HK-2 (cell line): ENCODE measurements around the gene SPOP.
"Not testable (repeated sequence)": the region's sequence is repeated elsewhere in the genome, so short reads cannot be mapped to it uniquely, and the experiment has no call there.

Experiments used
- DNase-seq: peaks from one replicate; pipeline ENCODE4 v3.0.0-alpha.2; 2018; ENCODE audit not compliant: unreplicated experiment

The SPOP gene

DNA sequence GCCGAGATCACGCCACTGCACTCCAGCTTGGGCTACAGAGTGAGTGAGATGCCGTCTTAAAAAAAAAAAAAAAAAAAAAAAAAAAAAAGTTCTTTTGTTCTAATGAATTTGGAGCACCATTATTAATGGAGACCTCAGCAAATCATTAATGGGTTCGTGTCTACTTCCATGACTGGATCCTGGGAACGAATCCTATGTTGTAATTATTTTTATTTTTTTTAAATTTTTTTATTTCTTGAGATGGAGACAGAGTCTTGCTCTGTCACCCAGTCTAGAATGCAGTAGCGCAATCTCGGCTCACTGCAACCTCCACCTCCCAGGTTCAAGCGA is 30.7 kb downstream of the SPOP start:
- DNase-seq = no peak

DNA sequence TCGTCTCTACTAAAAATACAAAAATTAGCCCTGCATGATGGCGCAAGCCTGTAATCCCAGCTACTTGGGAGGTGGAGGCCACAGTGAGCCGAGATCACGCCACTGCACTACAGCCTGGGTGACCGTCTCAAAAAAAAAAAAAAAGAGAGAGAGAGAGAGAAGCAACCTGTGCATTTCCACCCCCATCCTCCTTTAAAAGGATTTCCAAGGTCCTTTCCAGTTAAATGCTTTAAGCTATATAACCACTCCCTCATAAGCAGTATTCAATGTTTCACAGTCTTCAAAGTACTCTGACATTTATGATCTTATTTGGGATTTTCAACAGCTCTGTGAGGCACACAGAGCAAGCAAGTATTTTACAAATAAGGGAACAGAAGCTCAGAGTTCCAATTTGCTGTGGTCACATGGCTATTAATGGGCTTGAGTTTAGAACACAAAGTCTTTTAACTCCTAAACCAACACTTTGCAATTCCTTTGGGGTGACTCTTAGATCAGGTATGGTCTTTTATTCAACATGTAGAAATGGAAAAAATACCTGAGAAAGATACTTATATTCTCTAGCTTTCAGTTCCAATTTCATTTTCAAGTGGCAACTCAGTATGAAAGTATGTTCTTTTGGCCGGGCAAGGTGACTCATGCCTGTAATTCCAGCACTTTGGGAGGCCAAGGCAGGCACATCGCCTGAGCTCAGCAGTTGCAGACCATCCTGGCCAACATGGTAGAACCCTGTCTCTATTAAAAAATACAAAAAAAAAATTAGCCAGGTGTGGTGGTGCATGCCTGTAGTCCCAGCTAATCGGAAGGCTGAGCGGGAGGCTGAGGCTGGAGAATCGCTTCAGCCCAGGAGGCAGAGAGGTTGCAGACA is 31.3 kb downstream of the SPOP start:
- peak; percentile 71 for DNase-seq

DNA sequence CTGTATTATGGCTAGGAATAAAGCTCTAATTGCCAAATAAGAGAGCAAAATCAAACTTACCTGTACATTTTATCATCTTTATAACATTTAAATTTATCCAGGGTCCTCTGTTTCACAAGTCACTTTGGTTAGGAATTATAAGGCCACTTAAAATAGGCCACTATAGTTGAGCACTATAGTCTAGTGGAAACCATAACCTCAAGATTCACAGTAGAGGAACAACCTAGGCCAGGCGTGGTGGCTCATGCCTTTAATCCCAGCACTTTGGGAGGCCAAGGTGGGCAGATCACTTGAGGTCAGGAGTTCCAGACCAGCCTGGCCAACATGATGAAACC is 31.9 kb downstream of the SPOP start:
- not testable (repeated sequence) for DNase-seq

DNA sequence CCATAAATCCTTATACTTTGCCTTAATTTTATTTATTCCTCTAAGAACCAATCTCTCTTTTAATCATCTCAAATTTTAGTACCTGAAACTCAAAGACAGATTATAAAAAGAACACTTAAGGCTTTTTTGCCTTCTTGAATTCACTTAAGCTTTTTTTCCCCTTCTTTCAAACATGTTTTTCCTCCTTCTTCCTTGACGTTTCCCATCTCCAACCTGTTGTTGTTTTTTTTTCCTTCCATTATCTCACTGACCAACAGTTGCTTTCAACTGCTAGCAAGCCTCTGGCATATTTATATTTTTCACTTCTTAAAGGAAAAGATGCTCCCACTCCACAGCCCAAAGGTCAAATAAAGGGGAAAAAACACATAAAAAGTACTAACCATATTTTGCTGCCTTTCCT is 32.2 kb downstream of the SPOP start:
- DNase-seq = no peak

DNA sequence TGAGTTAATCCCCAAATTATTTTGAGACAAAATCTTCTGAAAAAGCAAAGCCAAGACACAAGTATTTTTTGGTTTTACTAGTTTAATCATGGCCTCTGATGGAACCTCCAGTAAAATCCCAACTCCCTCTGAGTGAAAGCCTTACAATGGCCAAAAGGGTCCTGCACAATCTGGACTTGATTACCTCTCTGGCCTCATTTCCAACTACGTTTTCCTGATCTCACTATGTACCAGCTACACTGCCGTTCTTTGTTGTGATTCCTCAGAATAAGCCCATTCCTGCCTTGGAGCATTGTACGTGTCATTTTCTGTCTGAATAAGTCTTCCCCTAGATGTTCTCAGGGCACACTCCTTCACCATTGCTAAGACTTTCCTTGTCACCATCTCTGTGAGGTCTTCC is 37.3 kb downstream of the SPOP start:
- DNase-seq = no peak

DNA sequence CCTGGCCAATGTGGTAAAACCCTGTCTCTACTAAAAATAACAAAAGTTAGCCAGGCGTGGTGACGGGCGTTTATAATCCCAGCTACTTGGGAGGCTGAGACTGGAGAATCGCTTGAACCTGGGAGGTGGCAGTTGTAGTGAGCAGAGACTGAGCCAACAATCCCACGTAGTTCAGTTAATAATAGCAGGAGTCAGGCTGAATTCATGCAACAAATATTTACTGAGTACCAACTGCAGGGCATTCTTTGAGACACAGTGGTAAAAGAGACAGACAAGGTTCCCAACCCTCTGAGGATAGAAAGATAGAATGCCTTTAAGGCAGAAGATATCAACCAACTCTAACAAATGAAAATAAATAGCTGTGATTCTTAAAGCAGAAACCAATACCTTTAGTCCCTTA is 39.1 kb downstream of the SPOP start:
- DNase-seq = peak; percentile 5

DNA sequence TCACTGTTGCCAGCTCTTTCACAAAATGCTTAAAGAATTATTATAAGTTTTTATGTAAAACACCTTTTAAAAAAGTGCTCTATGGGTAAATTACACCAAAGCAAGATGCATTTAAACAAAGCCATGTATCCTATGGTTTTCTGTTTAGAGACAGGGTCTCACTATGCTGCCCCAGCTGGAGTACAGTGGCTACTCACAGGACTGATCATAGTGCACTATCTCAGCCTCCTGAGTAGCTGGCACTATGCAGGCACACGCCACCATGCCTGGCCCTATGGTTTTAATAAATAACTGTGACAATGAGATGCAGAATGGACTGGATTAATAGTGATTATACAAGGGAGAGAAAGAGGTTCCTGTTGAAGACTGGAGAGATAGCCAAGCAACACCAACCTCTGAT is 40.2 kb downstream of the SPOP start:
- no peak for DNase-seq

DNA sequence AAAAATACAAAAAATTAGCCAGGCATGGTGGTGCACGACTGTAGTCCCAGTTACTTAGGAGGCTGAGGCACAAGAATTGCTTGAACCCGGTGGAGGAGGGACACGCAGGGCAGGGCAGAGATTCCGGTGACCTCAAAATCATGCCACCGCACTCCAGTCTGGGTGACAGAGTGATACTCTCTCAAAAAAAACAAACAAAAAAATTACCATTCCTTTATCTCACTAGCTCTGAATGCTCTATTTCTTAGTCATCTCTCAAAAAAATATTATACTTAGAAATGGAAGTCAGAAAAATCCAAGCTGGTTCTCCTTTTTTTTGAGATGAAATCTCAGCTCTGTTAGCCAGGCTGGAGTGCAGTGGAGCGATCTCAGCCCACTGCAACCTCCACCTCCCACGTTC is 40.8 kb downstream of the SPOP start:
- DNase-seq = no peak

DNA sequence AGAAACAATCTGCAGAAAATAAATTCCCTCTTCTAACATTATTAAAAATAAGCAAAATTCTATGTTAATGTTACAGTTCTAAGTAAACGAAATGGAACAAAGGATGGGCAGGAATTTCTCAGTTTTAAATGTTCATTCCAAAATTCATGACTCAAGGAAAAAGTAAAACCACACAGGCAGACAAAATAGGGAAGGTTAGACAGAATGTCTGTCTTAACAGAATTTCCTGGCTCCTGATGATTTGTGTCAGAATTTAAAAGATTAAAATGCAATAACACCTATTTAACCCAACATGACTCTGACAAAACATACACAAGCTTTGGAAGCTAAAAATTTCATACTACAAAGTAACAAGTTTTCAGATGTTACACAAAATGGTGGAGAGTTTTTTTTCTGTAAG is 42.8 kb downstream of the SPOP start:
- no peak for DNase-seq

DNA sequence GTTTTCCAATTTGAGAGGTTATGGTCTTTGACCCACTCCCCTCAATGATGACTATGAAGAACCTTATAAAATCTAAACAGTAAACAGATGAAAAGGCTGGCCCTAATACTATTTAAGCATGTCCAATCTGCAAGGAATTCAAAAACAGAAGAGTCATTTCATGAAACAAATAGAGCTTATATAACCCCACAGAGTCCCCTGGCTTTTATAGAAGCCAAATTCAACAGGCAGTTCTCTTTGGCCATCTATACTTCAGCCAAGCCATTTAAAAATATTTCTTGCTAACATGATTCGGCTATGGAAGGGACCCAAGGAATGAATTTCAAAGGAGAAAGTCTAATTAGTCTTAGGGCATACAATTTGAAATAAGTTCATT is 43.4 kb downstream of the SPOP start:
- no peak for DNase-seq

DNA sequence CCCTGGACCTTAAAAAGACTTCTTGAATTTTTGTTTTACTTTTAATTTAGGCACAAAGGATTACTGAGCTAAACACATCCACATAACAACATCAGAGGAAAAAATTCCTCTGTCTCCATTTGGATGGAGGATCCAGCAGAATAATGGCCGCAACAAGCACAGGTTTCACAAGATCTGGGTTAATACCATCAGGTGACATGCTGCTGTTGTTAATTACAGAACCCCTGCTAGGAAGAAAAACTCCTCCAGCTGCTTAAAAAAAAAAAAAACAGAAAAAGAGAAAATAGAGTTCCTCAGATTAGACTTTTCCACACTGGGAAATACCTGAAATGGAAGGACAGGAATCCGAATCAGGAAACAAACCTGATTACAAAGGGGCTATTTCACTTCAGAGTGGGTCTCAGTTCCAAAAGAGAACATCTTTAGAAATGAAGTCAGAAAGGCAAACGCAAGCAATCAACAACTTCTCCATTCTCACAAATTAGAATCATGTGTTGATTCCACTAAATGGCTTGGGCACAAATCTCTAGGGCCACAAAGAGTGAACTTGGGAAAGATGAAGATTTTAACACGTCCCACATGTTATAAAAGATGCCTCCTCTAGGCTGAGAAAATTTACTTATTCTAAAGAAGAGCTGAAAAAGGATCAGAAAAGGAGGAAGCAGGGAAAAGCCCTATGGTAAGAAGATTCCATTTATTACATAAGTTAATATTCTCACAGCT is 44.0 kb downstream of the SPOP start:
- DNase-seq = no peak

DNA sequence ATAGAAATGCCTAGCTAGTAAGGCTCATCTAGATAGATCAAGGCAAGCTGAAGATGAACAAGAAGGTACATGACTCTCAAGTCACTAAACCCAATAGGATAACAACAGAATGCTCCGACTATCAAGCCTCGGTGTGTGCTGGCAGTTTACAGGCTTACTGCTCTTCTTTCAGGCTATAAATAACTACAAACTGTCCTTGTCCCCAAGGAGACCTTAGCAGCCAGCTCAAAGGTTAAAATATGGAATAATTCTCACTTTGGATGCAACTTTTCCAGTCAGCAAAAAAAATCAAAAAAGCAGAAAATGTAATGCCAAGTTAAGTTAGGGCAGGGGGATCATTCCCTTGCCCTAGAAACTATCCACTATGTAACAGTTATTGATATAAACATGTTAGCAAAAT is 44.6 kb downstream of the SPOP start:
- no peak for DNase-seq

DNA sequence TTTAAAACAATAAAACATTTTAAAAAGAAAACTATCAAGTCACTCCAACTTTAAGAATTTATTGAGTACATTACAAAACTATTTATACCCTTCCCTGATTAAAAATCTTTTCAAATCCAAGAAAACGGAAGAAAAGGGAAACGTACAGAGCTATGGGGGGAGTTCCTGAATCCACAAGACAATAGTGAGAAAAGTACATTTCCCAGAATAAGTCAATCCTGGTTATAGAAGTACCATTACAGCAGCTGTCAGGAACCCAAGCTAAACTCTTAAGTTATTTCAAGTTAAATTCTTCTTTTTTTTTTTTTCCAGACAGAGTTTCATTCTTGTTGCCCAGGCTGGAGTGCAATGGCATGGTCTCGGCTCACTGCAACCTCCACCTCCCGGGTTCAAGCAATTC is 45.7 kb downstream of the SPOP start:
- no peak for DNase-seq

DNA sequence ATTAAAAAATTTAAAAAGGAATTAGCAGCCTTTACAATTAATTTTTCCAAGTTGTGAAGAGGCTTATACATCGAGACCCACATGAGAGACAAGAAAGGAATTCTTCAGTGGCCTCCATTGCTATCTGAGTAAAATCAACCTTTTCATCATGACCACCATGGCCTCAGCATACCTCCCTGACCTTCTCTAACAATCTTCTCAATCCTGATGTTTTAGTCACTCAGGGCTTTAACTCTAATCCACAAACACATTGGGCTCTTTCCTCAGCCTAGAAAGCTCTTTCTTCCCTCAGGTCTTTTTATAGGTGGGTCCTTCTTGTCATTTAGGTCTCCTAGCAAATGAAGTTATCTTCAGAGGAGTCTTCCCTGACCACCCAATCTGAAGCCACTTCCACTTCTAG is 46.4 kb downstream of the SPOP start:
- DNase-seq = no peak

DNA sequence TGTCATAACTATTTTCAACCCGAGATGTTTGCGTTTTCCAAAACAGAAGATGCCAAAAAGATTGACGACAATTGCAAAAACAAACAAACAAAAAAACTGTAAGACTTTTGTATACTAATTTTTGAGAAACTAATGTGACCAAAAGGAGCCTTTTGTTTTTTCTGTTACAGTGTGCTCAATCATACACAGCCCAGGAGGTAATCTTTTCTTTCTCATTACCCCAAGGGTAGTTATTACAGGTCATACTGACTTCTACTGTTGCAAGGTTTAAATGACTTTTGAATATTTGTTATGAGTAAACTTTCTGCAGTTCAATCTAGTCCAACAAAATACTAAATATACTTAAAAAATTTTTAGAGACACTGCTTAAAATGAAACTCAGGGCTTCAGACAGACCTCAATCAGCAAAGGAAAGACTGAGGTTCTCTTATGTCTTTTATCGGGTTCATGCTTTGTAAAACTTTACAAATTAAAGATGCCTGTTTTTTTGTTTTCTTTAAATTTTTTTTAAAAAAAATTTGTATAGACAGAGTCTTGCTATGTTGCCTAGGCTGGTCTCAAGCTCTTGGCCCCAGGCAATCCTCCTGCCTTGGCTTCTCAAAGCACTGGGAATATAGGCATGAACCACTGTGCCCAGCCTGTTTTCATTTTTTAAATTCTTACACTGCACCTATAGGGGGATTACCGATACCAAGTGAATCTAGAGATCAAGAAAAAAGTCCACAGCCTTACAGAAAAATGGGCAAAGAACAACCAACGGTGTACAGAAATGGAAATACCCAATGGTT is 47.6 kb downstream of the SPOP start:
- DNase-seq = no peak

DNA sequence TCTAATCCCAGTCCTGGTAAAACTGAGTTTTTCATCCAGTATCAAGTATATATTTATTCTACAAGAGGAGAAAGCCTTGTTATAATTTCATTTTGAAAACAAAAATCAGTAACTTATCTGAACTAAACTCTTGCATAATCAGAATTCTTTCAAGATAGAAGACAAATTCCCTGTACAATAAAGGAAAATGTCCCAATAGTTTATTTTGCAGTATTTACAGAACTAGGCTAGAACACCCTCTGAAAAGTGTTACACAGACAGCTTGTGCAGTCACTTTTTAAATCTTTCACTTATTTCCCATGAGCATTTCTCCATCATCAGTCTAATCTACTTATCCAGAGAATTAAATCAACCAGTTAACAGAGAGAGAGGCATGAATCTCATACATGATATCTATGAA is 48.5 kb downstream of the SPOP start:
- DNase-seq = no peak

DNA sequence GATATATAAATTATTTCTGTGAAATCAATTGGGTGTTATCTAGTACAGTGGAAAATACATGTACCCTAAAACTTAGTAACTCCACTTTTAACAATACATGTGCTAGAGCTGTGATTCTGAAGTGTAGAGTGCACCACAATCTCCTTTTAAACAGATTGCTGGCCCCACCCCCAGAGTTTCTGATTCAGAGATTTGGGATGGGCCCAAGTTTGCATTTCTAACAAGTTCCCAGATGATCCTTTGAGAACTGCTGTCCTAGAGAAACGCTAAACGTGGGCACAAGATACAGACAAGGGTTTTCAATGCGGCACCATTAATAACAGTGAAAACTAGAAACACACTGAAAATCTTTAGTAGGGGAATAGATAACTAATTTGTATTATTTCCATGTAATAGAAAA is 53.0 kb downstream of the SPOP start:
- no peak for DNase-seq

DNA sequence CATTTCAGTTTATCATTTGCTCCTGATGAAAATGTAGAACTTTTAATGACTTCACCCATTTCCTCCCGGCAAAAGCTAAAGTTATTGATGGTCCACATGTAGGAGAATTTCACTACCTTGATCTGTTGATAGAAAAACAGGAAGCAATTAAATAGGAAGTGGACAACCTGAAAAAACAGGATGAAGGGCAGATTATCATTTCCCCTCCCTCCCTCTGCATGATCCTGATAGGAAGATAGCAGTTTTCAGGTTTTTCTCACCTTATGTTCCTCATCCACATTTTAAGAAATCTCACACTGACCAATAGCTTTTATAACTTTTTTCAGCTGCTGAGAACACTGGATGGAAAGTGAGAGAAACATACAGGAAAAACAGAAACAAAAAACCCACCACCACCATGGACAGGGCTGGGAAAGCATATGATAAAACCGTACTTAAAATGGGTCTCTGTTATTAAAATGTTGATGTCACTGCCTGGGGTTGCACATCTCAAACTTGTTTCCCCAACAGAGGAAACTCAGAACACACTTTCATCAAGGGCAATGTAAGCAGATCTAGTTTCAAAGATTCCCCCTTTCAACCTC is 55.9 kb downstream of the SPOP start:
- DNase-seq = no peak

DNA sequence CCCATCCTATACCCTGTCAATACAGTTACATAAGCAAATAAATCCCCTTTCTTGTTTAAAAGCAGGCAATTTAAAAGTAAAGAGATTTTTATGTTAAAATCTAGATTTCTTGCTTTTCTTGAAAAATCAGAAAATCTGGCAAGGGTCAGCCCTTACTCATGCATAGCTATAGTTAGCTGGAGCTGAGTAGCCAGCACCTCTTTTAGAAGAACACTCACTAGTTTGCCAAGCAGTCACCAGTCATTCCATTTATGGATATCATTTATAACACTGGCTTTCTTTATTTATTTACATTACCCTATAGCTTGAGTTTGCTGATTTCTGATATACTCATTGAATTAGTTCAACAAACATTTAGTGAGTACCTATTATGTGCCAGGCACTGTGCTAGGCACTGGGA is 56.5 kb downstream of the SPOP start:
- no peak for DNase-seq

DNA sequence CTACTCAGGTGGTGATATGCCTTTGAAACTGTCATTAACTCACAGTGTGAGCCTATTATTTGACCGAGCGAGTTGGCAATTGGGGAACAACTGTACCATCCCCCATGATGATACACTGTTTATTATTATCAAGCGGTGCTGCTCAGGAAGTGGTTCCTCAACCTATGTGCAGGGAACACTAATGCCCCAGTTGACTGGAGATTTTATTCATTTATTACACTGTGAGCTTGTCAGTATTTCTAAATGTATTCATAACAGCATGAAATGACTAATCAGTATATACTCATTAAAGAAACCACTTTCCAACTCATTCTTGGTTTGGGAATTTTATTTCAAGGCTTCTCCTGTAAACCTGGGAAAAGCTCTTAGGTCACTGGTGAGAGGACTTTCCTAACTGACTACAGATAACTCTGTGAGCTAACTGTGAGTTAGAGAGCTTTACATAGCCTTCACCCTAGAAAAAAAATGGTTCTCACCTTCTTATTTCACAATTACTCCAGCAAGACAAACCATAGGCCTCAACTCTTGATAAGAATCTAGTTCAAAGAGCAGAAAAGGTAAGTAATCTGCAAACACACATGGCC is 59.8 kb downstream of the SPOP start:
- no peak for DNase-seq

DNA sequence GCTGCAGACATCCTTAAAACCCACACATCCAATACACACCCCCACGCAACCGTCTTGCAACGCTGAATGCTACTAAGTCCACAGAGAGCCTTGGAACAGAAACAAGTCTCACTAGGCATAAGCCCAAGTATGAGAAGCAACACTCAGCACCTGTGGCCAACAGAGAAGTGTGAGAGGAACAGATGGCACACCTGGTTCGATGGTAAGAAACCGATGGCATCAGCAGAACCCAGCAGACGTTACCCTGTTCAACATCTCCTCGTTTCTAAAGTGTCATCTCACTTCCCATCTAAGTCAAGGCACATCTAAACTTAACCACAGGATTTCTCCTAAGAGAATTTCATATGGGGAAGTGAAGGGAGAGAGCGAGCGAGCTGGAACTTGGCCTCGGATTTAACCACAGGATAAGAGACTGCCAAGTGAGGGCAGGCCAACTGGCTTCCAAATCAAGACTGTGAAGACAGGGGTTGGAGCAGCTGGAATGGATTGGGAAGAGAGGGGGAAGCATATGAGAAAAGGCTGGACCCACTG is 61.2 kb downstream of the SPOP start:
- no peak for DNase-seq

DNA sequence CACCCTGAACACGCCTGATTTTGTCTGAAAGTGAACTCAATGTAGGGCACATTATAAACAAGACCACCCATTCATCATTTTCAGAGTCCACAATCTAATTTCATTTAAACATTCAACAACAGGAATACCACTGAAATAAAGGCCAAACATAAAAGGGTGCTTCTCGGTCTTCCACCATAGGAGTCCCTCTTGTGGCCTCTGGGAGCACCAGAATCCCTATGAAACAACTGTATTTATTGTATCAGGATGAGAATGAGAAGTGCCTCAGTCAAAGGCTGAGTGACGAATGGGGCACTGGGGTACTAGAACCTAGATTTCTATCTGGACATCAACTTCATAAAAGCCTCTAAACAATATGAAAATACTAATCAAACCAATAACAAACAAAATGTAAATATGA is 61.8 kb downstream of the SPOP start:
- DNase-seq = no peak
